OCI-LY1 (cell line): ENCODE data around the gene PIR.

ENCODE experiments used
- H2AFZ ChIP-seq: fragments of 200-600 bp; sonication (generic), shearing (Covaris generic); 2 replicates; pipeline ENCODE4 v1.6.0; 2014; ENCODE audit warnings: antibody characterized with exemption, mild to moderate bottlenecking, low read length
- H3F3A ChIP-seq: fragments of 200-600 bp; sonication (generic), shearing (Covaris generic); 2 replicates; pipeline ENCODE4 v1.6.0; 2014; ENCODE audit warnings: mild to moderate bottlenecking, antibody characterized with exemption, low read length, moderate library complexity; ENCODE audit not compliant: insufficient read depth
- H3K27ac ChIP-seq: fragments of 200-600 bp; sonication (generic); 2 replicates; pipeline ENCODE4 v1.5.1; 2014; ENCODE audit warnings: low read length, mixed run types, mild to moderate bottlenecking, low read depth; ENCODE audit not compliant: poor library complexity, severe bottlenecking
- H3K27me3 ChIP-seq: fragments of 200-600 bp; sonication (generic); 2 replicates; pipeline ENCODE4 v1.6.0; 2014; ENCODE audit warnings: antibody characterized with exemption, mild to moderate bottlenecking, low read length, moderate library complexity; ENCODE audit not compliant: insufficient read depth
- H3K36me3 ChIP-seq: fragments of 200-600 bp; sonication (generic); 2 replicates; pipeline ENCODE4 v1.6.1; 2014; ENCODE audit warnings: mild to moderate bottlenecking, antibody characterized with exemption, low read length, moderate library complexity, mixed read lengths; ENCODE audit not compliant: insufficient read depth
- H3K4me1 ChIP-seq: fragments of 200-600 bp; sonication (generic); 2 replicates; pipeline ENCODE4 v1.5.1; 2014; ENCODE audit warnings: mild to moderate bottlenecking, low read length, moderate library complexity; ENCODE audit not compliant: insufficient read depth, severe bottlenecking
- H3K4me2 ChIP-seq: fragments of 200-600 bp; sonication (generic), shearing (Covaris generic); 2 replicates; pipeline ENCODE4 v1.6.1; 2014; ENCODE audit warnings: low read length
- H3K4me3 ChIP-seq: fragments of 200-600 bp; sonication (generic); 2 replicates; pipeline ENCODE4 v1.5.1; 2014; ENCODE audit warnings: low read length, low read depth, mild to moderate bottlenecking, mixed read lengths; ENCODE audit not compliant: poor library complexity, severe bottlenecking
- H3K79me2 ChIP-seq: fragments of 200-600 bp; shearing (Covaris generic); 2 replicates; pipeline ENCODE4 v1.6.1; 2016; ENCODE audit warnings: mixed run types, low read length, mixed read lengths; ENCODE audit not compliant: insufficient read depth
- H3K9ac ChIP-seq: fragments of 200-600 bp; sonication (generic), shearing (Covaris generic); 2 replicates; pipeline ENCODE4 v1.6.1; 2014; ENCODE audit warnings: mild to moderate bottlenecking, low read length, mixed read lengths
- H3K9me2 ChIP-seq: fragments of 200-600 bp; sonication (generic), shearing (Covaris generic); 2 replicates; pipeline ENCODE4 v1.6.1; 2014; ENCODE audit warnings: low read depth, mild to moderate bottlenecking, low read length, mixed read lengths
- H3K9me3 ChIP-seq: fragments of 200-600 bp; shearing (Covaris generic); 2 replicates; pipeline ENCODE4 v1.6.1; 2014; ENCODE audit warnings: low read length, mixed read lengths
- H4K20me1 ChIP-seq: fragments of 200-600 bp; sonication (generic), shearing (Covaris generic); 2 replicates; pipeline ENCODE4 v1.6.0; 2016; ENCODE audit warnings: mild to moderate bottlenecking, low read length; ENCODE audit not compliant: insufficient read depth
- CTCF ChIP-seq: fragments of 200-600 bp; sonication (generic), shearing (Covaris generic); IDR thresholded peaks from 2 replicates; pipeline ENCODE4 v1.5.1; 2017; ENCODE audit warnings: mild to moderate bottlenecking, antibody characterized with exemption, low read length, moderate library complexity, mixed read lengths
- EZH2 ChIP-seq: fragments of 200-600 bp; sonication (generic), shearing (Covaris generic); IDR thresholded peaks from 2 replicates; pipeline ENCODE4 v1.8.0; 2017; ENCODE audit warnings: borderline replicate concordance, mixed run types, mild to moderate bottlenecking, antibody characterized with exemption, low read length, moderate library complexity, mixed read lengths

The PIR gene

GRCh38 chrX:15395789-15396188 lies 97.3 kb downstream of the PIR start:
- Histone ChIP-seq H2AFZ (no peak overlapping the region), H3K36me3 (no peaks in the 10 kb centered on the region), H3K9me3 (no peaks in the 10 kb centered on the region), H3K79me2 (no peaks in the 10 kb centered on the region), H3K27me3 (no peaks in the 10 kb centered on the region), H3K4me2 (no peak overlapping the region), H3K9ac (no peak overlapping the region), H3K4me3 (no peak overlapping the region), H3K9me2 (no peaks in the 10 kb centered on the region), H3K27ac (no peak overlapping the region), H3K4me1 (no peaks in the 10 kb centered on the region), H4K20me1 (no peaks in the 10 kb centered on the region), H3F3A (no peaks in the 10 kb centered on the region)
- no peak for TF ChIP-seq EZH2
- no peak for TF ChIP-seq CTCF

- H2AFZ ChIP-seq: no peak overlapping the region
- no peaks in the 10 kb centered on the region for H3K36me3 ChIP-seq
- H4K20me1 ChIP-seq: no peaks in the 10 kb centered on the region
- H3F3A ChIP-seq: no peaks in the 10 kb centered on the region
- H3K79me2 ChIP-seq: no peaks in the 10 kb centered on the region
- no peaks in the 10 kb centered on the region for H3K4me1 ChIP-seq
- H3K27me3 ChIP-seq: no peaks in the 10 kb centered on the region
- H3K9ac ChIP-seq: no peak overlapping the region
- TF ChIP-seq EZH2 (no peak), CTCF (no peak)
- H3K9me2 ChIP-seq: no peaks in the 10 kb centered on the region
- no peaks in the 10 kb centered on the region for H3K9me3 ChIP-seq
- H3K4me2 ChIP-seq: no peak overlapping the region
- no peak overlapping the region for H3K27ac ChIP-seq
- H3K4me3 ChIP-seq: no peak overlapping the region
Measured at GRCh38 chrX:15391850-15392249, 101.3 kb downstream of the PIR start.

- H3K4me2 ChIP-seq: no peak within 1 kb of the TSS
- no peak within 1 kb of the TSS for H3K9ac ChIP-seq
- H3K36me3 ChIP-seq: no peaks in the 10 kb centered on the region
- no peaks in the 10 kb centered on the region for H3K27me3 ChIP-seq
- TF ChIP-seq CTCF: no peak
- TF ChIP-seq EZH2: no peak
- H3K4me1 ChIP-seq: no peaks in the 10 kb centered on the region
- H3K9me3 ChIP-seq: no peaks in the 10 kb centered on the region
- H3K9me2 ChIP-seq: no peaks in the 10 kb centered on the region
- H3K79me2 ChIP-seq: no peaks in the 10 kb centered on the region
- H3K27ac ChIP-seq: no peak within 1 kb of the TSS
- H3K4me3 ChIP-seq: no peak within 1 kb of the TSS
- no peaks in the 10 kb centered on the region for H3F3A ChIP-seq
- no peak within 1 kb of the TSS for H2AFZ ChIP-seq
- H4K20me1 ChIP-seq: no peaks in the 10 kb centered on the region
Measured at GRCh38 chrX:15384304-15384703, 108.8 kb downstream of the PIR start, which contains the start of gene VEGFD. Gene VEGFD, minus strand, starts transcription at chrX:15384413. Its CDS starts 467 bp downstream, at chrX:15383946.
